ENCODE data around the gene MT1F. TPM values are rescaled to one million over a fixed set of nuclear protein-coding genes. Genes with fewer than 3 reads are reported as not detected.
"Not testable (repeated sequence)": the region's sequence is repeated elsewhere in the genome, so short reads cannot be mapped to it uniquely, and the experiment has no call there.

The MT1F gene
- total RNA-seq, 2 donors from 2014 or later, result 3.1 to 3.9 TPM

DNA sequence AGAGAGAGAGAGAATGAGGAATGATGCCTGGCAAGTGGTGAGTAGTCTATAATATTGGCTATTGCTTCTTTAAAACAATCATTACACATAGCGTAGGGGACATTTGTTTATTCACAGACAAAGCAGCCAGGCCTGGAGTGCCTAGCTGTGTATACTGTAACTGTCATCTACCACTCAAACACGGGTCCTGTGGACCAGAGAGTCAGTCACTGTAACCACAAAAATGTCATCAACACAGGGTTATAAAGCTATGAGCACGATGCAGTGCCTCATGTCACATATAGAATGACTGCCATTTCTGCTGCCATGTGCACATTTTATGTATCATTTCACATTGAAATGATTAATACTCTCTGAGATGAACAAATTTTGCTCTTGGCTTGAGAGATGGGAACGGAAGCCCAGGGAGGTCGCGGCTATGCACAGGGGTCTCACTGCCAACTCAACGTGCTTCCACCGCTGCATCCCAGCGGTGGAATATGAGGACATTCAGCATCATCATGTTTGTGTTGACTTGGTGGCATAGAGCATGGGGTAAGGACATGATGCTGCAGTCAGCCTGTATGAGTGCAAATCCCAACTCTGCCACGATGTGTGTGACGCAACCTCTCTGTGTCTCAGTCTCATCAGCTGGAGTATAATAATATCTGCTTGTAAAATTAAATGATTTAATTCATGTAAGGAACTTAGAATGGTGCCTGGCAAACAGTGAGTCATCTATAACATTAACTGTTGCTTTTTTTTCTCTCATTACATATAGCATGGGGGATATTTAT, 15.2 kb downstream of the MT1F start:
- no peak for DNase-seq (ENCODE audit: low spot score)
- peaks cover 5 to 21% of the 10 kb centered on the region in 2 donors for H3K4me1 ChIP-seq (ENCODE audit: control insufficient read depth in 1 of 2, low read depth in 2 of 2)
- H3K36me3 ChIP-seq, result no peaks in the 10 kb centered on the region
- no peak overlapping the region for H3K4me3 ChIP-seq
- TF ChIP-seq, protein P1, sequence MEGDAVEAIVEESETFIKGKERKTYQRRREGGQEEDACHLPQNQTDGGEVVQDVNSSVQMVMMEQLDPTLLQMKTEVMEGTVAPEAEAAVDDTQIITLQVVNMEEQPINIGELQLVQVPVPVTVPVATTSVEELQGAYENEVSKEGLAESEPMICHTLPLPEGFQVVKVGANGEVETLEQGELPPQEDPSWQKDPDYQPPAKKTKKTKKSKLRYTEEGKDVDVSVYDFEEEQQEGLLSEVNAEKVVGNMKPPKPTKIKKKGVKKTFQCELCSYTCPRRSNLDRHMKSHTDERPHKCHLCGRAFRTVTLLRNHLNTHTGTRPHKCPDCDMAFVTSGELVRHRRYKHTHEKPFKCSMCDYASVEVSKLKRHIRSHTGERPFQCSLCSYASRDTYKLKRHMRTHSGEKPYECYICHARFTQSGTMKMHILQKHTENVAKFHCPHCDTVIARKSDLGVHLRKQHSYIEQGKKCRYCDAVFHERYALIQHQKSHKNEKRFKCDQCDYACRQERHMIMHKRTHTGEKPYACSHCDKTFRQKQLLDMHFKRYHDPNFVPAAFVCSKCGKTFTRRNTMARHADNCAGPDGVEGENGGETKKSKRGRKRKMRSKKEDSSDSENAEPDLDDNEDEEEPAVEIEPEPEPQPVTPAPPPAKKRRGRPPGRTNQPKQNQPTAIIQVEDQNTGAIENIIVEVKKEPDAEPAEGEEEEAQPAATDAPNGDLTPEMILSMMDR (IDR thresholded peaks at IDR 0.05), result no peak
- peaks cover 22% of the 10 kb centered on the region for H3K27me3 ChIP-seq (replicated peaks; ENCODE audit: insufficient read depth)
- H3K27ac ChIP-seq, result no peak overlapping the region
- ATAC-seq (ENCODE audit: insufficient number of reproducible peaks, low FRiP score, low read depth), result no peak
- H3K9me3 ChIP-seq, result no peaks in the 10 kb centered on the region

- ATAC-seq (ENCODE audit: insufficient number of reproducible peaks, low FRiP score, low read depth) (no peak), DNase-seq (ENCODE audit: low spot score) (no peak)
- H3K27ac ChIP-seq, result no peak overlapping the region
- no peaks in the 10 kb centered on the region for H3K36me3 ChIP-seq
- peaks cover 4 to 17% of the 10 kb centered on the region in 2 donors for H3K4me1 ChIP-seq (ENCODE audit: control insufficient read depth in 1 of 2, low read depth in 2 of 2)
- H3K9me3 ChIP-seq, result no peaks in the 10 kb centered on the region
- H3K27me3 ChIP-seq (replicated peaks; ENCODE audit: insufficient read depth), result peaks cover 16% of the 10 kb centered on the region
- TF ChIP-seq, protein P1 (IDR thresholded peaks at IDR 0.05), result peak; percentile 61
- H3K4me3 ChIP-seq, result no peak overlapping the region
Measured at GRCh38 chr16:56673921-56674320, 16.2 kb downstream of the MT1F start.

- not testable (repeated sequence) for H3K36me3 ChIP-seq; H3K4me3 ChIP-seq; H3K27ac ChIP-seq; DNase-seq (ENCODE audit: low spot score); H3K9me3 ChIP-seq; ATAC-seq (ENCODE audit: insufficient number of reproducible peaks, low FRiP score, low read depth)
- Histone ChIP-seq H3K27me3 (replicated peaks; ENCODE audit: insufficient read depth) (peaks cover 15% of the 10 kb centered on the region), H3K4me1 (ENCODE audit: control insufficient read depth in 1 of 2, low read depth in 2 of 2) (peaks cover 4 to 12% of the 10 kb centered on the region in 2 donors)
Measured at GRCh38 chr16:56674570-56674969, 16.8 kb downstream of the MT1F start.

DNA sequence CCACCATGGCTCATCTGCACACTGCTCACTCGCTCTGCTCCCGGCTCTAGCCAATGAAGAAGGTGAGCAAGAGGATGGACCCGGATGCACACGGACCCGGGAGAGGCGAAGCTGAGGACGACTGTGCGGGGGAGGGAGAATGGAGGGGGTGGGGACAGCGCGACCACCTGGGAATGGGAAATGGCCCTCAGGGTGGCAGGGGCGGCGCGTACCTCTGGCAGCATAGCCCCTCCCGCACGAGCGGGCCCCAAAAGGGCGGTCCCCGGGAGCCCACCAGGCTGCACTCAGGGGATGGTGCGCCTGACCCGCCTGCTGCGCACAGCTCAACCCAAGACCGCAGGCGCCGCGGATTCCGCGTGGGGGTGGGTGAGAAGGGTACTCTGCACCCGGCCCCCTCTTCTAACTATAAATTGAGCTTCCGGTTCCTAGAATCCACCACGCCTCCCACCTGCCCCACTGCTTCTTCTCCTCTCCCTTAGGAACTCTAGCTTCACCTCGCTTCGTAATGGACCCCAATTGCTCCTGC, 18.0 kb downstream of the MT1F start:
- Histone ChIP-seq H3K27me3 (replicated peaks; ENCODE audit: insufficient read depth) (peaks cover 9% of the 10 kb centered on the region), H3K4me1 (ENCODE audit: control insufficient read depth in 1 of 2, low read depth in 2 of 2) (peaks cover 4 to 8% of the 10 kb centered on the region in 2 donors), H3K27ac (no peak overlapping the region), H3K4me3 (peak overlapping the region; percentile 59), H3K36me3 (no peaks in the 10 kb centered on the region), H3K9me3 (no peaks in the 10 kb centered on the region)
- ATAC-seq (ENCODE audit: insufficient number of reproducible peaks, low FRiP score, low read depth) (no peak), DNase-seq (ENCODE audit: low spot score) (no peak)
- TF ChIP-seq, protein P1 (IDR thresholded peaks at IDR 0.05), result no peak

GRCh38 chr16:56677474-56677873, 19.7 kb downstream of the MT1F start:
- Histone ChIP-seq H3K27me3 (replicated peaks; ENCODE audit: insufficient read depth) (peaks cover 9% of the 10 kb centered on the region), H3K4me3 (no peak overlapping the region), H3K36me3 (no peaks in the 10 kb centered on the region), H3K27ac (no peak overlapping the region), H3K4me1 (ENCODE audit: control insufficient read depth in 1 of 2, low read depth in 2 of 2) (peaks cover 6 to 16% of the 10 kb centered on the region in 2 donors), H3K9me3 (no peaks in the 10 kb centered on the region)
- TF ChIP-seq, protein P1 (IDR thresholded peaks at IDR 0.05), result no peak
- ATAC-seq (ENCODE audit: insufficient number of reproducible peaks, low FRiP score, low read depth), result no peak
- no peak for DNase-seq (ENCODE audit: low spot score)
